Measurements from ENCODE around the gene PLEKHO1.
A peak's percentile ranks its signal among the peaks of the same experiment; 100 is the strongest.

PLEKHO1 gene

DNA sequence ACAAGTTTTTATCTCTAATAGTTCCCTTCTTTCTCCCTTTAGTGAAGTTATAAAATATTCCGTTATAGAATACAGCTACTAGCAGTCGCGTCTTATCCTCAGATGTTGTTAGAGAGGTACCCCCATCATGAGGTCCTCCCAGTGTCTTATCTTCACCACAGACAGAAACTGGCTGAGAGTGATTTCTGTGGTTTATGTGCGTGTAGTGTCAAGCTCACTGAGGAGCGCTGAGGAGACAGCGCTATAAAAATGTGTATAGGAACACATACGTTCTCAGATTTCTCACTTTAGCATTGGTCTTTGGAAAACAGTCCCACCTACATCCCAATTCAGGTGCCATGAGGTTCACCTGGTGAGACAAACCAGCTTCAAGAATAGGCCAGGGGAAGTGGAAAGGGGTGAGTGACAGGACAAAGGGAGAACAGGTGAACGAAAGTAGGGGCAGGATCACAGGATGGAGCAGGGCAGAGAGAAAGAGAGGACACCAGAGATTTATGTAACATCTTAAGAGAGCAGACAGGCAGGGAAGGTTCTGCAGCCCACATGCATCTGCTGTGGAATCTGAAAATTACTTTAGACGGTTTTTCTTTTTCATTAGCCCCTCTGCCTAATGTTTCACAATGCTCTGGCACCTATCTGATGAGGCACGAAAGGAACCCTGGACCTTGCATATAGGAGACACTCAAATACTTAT is 2.7 kb upstream of the PLEKHO1 start:
- no peak overlapping the region for H3K4me3 ChIP-seq (ENCODE audit: low read depth, low read length)

DNA sequence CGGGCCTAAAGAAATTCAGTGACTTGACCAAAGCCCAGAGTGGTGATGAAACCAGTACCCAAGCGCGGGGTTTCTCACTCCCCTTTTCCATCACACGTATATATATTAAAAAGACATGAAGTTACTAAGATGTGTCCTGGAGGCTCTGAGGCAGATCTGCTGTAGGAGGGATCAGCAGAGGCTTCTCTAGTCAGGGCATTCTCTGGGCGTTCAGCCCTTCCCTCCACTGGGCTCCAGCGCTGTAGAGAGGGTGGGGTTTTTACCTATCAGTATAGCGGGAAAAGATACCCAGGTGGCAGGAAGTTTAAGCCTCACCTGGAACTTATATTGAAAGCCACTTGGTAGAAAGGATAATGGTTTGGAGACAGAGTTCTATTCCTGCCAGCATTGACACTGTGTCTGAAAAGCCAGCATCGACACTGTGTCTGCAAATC is 862 bp upstream of the PLEKHO1 start:
- H3K4me3 ChIP-seq (ENCODE audit: low read depth, low read length): peak overlapping the region; percentile 86
- in situ Hi-C loops (cut with HindIII; ENCODE audit: low sequenced_read_pairs): no loop called here
- DNase-seq (ENCODE audit: low read depth): no peak

More for the DNA sequence above, 2.7 kb upstream of the PLEKHO1 start:
- DNase-seq (ENCODE audit: low read depth): no peak
- TF ChIP-seq, protein P1, sequence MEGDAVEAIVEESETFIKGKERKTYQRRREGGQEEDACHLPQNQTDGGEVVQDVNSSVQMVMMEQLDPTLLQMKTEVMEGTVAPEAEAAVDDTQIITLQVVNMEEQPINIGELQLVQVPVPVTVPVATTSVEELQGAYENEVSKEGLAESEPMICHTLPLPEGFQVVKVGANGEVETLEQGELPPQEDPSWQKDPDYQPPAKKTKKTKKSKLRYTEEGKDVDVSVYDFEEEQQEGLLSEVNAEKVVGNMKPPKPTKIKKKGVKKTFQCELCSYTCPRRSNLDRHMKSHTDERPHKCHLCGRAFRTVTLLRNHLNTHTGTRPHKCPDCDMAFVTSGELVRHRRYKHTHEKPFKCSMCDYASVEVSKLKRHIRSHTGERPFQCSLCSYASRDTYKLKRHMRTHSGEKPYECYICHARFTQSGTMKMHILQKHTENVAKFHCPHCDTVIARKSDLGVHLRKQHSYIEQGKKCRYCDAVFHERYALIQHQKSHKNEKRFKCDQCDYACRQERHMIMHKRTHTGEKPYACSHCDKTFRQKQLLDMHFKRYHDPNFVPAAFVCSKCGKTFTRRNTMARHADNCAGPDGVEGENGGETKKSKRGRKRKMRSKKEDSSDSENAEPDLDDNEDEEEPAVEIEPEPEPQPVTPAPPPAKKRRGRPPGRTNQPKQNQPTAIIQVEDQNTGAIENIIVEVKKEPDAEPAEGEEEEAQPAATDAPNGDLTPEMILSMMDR (IDR thresholded peaks at IDR 0.05; ENCODE audit: low read depth, low read length, missing control alignments): no peak
- in situ Hi-C loops (cut with HindIII; ENCODE audit: low sequenced_read_pairs): no loop called here

DNA sequence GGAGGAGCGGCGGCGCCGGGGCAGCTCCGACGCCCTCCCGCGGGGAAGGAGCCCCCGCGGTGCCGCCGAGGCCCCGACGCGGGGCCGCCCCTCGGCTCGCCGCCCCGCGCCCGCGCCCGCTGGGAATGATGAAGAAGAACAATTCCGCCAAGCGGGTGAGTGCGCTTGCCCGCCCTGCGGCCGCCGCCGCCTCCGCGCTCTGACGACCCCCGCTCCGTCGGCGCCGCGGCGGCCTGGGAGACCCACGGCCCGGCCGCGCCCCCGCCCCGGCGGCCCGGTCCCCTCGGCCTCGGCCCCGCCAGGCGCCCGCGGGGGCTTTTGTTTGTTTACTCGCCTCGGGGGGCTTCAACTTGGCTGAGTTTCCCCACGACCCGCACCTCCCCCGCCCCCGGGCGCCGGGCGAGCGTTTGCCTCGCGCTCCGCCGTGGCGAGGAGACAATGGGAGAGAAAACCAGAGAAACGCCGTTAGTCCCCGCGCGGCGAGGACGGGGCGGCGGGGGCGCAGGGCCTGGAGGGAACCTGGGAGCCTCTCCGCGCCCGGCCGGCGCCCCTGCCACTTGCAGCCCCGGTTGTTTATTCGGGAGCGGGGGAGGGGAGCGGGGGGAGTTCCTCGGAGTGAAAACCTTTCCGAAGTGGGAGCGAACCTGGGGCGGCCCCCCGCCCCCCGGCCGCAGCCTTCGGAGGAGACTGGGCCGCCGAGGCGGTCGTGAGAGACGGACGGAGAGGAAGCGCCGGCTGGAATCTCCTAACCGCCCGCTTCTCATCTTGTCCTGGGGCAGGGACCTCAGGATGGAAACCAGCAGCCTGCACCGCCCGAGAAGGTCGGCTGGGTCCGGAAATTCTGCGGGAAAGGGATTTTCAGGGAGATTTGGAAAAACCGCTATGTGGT is 661 bp downstream of the PLEKHO1 start:
- TF ChIP-seq, protein P1 (IDR thresholded peaks at IDR 0.05; ENCODE audit: low read depth, low read length, missing control alignments): no peak
- in situ Hi-C loops (cut with HindIII; ENCODE audit: low sequenced_read_pairs): no loop called here
- peak overlapping the region; percentile 86 for H3K4me3 ChIP-seq (ENCODE audit: low read depth, low read length)
- no peak for DNase-seq (ENCODE audit: low read depth)

More for the DNA sequence above, 862 bp upstream of the PLEKHO1 start:
- TF ChIP-seq, protein P1 (IDR thresholded peaks at IDR 0.05; ENCODE audit: low read depth, low read length, missing control alignments): no peak

DNA sequence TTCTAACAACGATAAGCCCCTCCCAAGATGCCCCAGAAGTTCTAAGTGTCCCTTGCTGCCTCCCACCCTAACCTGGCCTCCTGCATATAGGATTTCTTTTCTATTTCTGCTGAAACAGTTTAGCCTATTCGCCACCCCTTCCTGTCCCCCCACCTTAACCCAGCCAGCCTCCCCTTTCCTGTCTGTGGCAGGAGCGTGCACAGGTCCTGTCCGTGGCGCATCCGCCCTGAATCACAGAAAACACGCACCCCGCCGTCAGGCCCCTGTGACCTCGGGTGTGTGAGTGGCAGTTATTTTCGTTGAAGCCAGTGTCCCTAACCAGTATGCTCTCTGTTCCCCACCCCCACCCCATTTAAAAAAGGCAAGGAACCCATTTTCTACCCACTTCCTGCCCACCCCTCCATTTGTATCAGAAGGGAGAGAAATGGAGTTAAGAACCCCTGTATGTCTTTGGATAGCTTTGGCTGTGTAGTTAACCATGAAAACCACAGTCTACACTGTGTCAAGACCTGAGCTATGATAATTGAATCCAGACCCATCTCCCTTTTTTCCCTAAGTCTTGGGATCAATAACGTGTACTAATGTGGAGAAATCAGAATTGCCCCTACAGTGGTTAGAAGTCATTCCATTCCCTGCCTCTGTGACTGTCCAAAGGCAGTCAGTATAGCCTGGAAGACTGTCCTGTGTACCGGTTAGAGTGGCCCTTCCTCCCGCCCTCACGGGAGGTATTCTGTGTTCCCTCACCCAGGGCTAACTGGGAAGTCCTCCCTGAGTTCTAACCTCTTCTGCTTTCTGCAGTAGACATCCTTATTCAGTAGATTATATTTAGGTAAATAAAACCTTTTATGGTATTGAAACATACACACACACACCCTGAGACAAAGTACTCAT is 1.8 kb downstream of the PLEKHO1 start:
- H3K4me3 ChIP-seq (ENCODE audit: low read depth, low read length): peak overlapping the region; percentile 86
- in situ Hi-C loops (cut with HindIII; ENCODE audit: low sequenced_read_pairs): no loop called here
- no peak for DNase-seq (ENCODE audit: low read depth)
- TF ChIP-seq, protein P1 (IDR thresholded peaks at IDR 0.05; ENCODE audit: low read depth, low read length, missing control alignments): no peak

DNA sequence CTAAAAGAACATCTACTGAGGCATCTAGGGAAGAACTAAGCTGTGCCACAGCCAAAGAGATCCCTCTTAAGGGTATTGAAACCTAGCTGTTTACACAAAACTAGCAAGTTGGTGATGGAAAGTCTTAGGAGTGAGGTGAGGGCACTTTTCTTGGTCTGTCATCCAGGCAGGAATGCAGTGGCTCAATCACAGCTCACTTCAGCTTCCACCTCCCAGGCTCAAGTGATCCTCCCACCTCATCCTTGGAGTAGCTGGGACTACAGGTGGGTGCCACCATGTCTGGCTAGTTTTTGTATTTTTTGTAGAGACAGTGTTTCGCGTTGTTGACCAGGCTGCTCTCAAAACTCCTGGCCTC is 2.4 kb downstream of the PLEKHO1 start:
- TF ChIP-seq, protein P1 (IDR thresholded peaks at IDR 0.05; ENCODE audit: low read depth, low read length, missing control alignments): no peak
- in situ Hi-C loops (cut with HindIII; ENCODE audit: low sequenced_read_pairs): no loop called here
- peak overlapping the region; percentile 86 for H3K4me3 ChIP-seq (ENCODE audit: low read depth, low read length)
- no peak for DNase-seq (ENCODE audit: low read depth)

All from astrocyte of the cerebellum (primary cell).